ENCODE measurements around the gene TMEM87A. TPM values are rescaled to one million over a fixed set of nuclear protein-coding genes. Genes with fewer than 3 reads are reported as not detected.
A peak's percentile ranks its signal among the peaks of the same experiment; 100 is the strongest.

Gene TMEM87A
- total RNA-seq, 2 experiments from 2014 or later, result 26.6 to 28.4 TPM

GRCh38 chr15:42171122-42171521, 102.1 kb downstream of the TMEM87A start:
- peaks cover 11% of the 10 kb centered on the region for H3K4me1 Mint-ChIP-seq (ENCODE audit: low read depth)
- DNase-seq, result no peak
- intact Hi-C loops (cut with micrococcal nuclease), result no loop called here
- no peaks in the 10 kb centered on the region for H3K9me3 Mint-ChIP-seq
- H3K36me3 Mint-ChIP-seq (ENCODE audit: low read depth), result peaks cover 30% of the 10 kb centered on the region
- peak overlapping the region; percentile 32 for H3K27ac Mint-ChIP-seq
- CTCF ChIA-PET, result no interaction called here
- H3K27me3 Mint-ChIP-seq (ENCODE audit: low read depth), result no peaks in the 10 kb centered on the region
- no peak overlapping the region for H3K4me3 Mint-ChIP-seq

- Mint-ChIP-seq H3K27ac (no peak overlapping the region), H3K9me3 (no peaks in the 10 kb centered on the region), H3K36me3 (ENCODE audit: low read depth) (peaks cover 38% of the 10 kb centered on the region), H3K4me3 (no peak overlapping the region), H3K4me1 (ENCODE audit: low read depth) (peaks cover 7% of the 10 kb centered on the region), H3K27me3 (ENCODE audit: low read depth) (no peaks in the 10 kb centered on the region)
- CTCF ChIA-PET, result interaction anchor here (0.5 to 0.6 kb wide), 2 partner anchors 28 to 666 kb away, joined by 3 to 5 read pairs; no protein-coding TSS in a partner anchor
- intact Hi-C loops (cut with micrococcal nuclease), result no loop called here
- no peak for DNase-seq
These were observed 106.8 kb downstream of the TMEM87A start for GRCh38 chr15:42166225-42166940.

DNA sequence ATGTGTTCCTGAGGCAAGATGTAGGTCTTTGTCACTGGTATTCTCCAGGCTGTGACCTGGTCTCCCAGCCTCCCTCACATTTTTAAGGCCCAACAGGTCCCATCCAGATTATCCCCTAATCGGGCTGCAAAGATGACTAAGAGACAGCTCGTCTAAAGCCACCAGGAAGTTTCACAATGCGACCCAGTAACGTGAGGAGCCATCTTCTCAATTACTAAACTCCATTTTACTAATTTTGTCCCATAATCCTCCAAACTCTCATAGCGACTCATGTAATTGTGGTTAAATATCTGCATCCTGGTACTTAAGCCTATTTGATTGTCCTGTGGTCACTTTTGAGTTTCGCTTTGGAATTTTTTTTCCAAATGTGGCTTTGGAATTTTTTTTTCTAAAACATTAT, 108.1 kb downstream of the TMEM87A start:
- CTCF ChIA-PET, result interaction anchor here (0.5 to 1.3 kb wide), 3 partner anchors 29 to 258 kb away, joined by 3 to 5 read pairs (median 3); no protein-coding TSS in a partner anchor
- Mint-ChIP-seq H3K27me3 (ENCODE audit: low read depth) (no peaks in the 10 kb centered on the region), H3K4me3 (no peak overlapping the region), H3K9me3 (no peaks in the 10 kb centered on the region), H3K36me3 (ENCODE audit: low read depth) (peaks cover 36% of the 10 kb centered on the region), H3K4me1 (ENCODE audit: low read depth) (no peaks in the 10 kb centered on the region), H3K27ac (no peak overlapping the region)
- intact Hi-C loops (cut with micrococcal nuclease), result no loop called here
- no peak for DNase-seq

GRCh38 chr15:42163947-42164550, 109.2 kb downstream of the TMEM87A start:
- intact Hi-C loops (cut with micrococcal nuclease), result no loop called here
- no peaks in the 10 kb centered on the region for H3K4me1 Mint-ChIP-seq (ENCODE audit: low read depth)
- H3K4me3 Mint-ChIP-seq, result no peak overlapping the region
- no peaks in the 10 kb centered on the region for H3K27me3 Mint-ChIP-seq (ENCODE audit: low read depth)
- H3K27ac Mint-ChIP-seq, result peak overlapping the region; percentile 65
- CTCF ChIA-PET, result interaction anchor here (1.1 to 1.5 kb wide), 3 partner anchors 26 to 221 kb away, joined by 4 to 5 read pairs (median 4); no protein-coding TSS in a partner anchor
- no peaks in the 10 kb centered on the region for H3K9me3 Mint-ChIP-seq
- H3K36me3 Mint-ChIP-seq (ENCODE audit: low read depth), result peaks cover 40% of the 10 kb centered on the region
- DNase-seq, result no peak

- H3K9me3 Mint-ChIP-seq, result no peaks in the 10 kb centered on the region
- H3K27ac Mint-ChIP-seq, result no peak overlapping the region
- DNase-seq, result no peak
- intact Hi-C loops (cut with micrococcal nuclease), result no loop called here
- H3K27me3 Mint-ChIP-seq (ENCODE audit: low read depth), result no peaks in the 10 kb centered on the region
- H3K4me1 Mint-ChIP-seq (ENCODE audit: low read depth), result no peaks in the 10 kb centered on the region
- peaks cover 43% of the 10 kb centered on the region for H3K36me3 Mint-ChIP-seq (ENCODE audit: low read depth)
- CTCF ChIA-PET, result interaction anchor here (1.1 to 1.5 kb wide), 2 partner anchors 25 to 222 kb away, joined by 4 read pairs; no protein-coding TSS in a partner anchor
- no peak overlapping the region for H3K4me3 Mint-ChIP-seq
These were observed 109.9 kb downstream of the TMEM87A start for GRCh38 chr15:42163291-42163690.

Small RNA genes within 50 kb of the gene (microRNA-seq; reads per million reads assigned to microRNA genes)
- gene MIR627 (ENCODE audit: borderline microRNAs expressed, borderline replicate concordance), result 106 reads per million, percentile 59 among the genes with 10 or more reads in this experiment

Other genes with a start within 250 kb of the TMEM87A start
- not detected for gene PLA2G4D, start 178.9 kb downstream of the TMEM87A start, total RNA-seq
- gene PLA2G4F, start 116.8 kb downstream of the TMEM87A start, total RNA-seq, result not detected
- 10 to 100 TPM; 58.9 to 60.7 TPM for gene VPS39, start 65.1 kb downstream of the TMEM87A start, total RNA-seq
- gene GANC, start 232 bp downstream of the TMEM87A start, total RNA-seq, result 10 to 100 TPM; 27.4 to 27.7 TPM
- gene CAPN3, start 86.1 kb upstream of the TMEM87A start, total RNA-seq, result 1 to 10 TPM in 1 of 2 experiments, under 1 TPM in 1; 0.83 to 1.5 TPM
- 10 to 100 TPM; 40.8 to 41.2 TPM for gene ZNF106, start 217.7 kb upstream of the TMEM87A start, total RNA-seq
- gene SNAP23, start 222.2 kb upstream of the TMEM87A start, total RNA-seq, result 10 to 100 TPM; 33.1 to 34.5 TPM